ENCODE results near the gene PRKN. TPM values are rescaled to one million over a fixed set of nuclear protein-coding genes. Genes with fewer than 3 reads are reported as not detected.
"Not testable (repeated sequence)": the region's sequence is repeated elsewhere in the genome, so short reads cannot be mapped to it uniquely, and the experiment has no call there.

The PRKN gene
- total and polyA plus RNA-seq, 4 experiments from 2014 or later: 0.50 to 5.3 (median 2.9) TPM

GRCh38 chr6:162679681-162680080 is 47.9 kb downstream of the PRKN start:
- H3K27me3 Mint-ChIP-seq: no peaks in the 10 kb centered on the region
- Histone ChIP-seq H3K36me3 (ENCODE audit: insufficient read depth, low read length) (no peaks in the 10 kb centered on the region), H3K9me3 (ENCODE audit: control insufficient read depth in 1 of 2, low read length in 2 of 2) (no peaks in the 10 kb centered on the region), H3K27me3 (ENCODE audit: insufficient read depth, low read length) (no peaks in the 10 kb centered on the region), H3K27ac (ENCODE audit: low read depth, low read length) (no peak overlapping the region), H3K4me1 (ENCODE audit: insufficient read depth, low read length) (no peaks in the 10 kb centered on the region), H3K4me3 (ENCODE audit: low read length in 2 of 2) (no peak overlapping the region)
- CTCF ChIA-PET (ENCODE audit: partially characterized antibody): no interaction called here
- no peak overlapping the region for H3K4me3 Mint-ChIP-seq
- peaks cover 0 to 3% of the 10 kb centered on the region in 2 donors for H3K36me3 Mint-ChIP-seq
- intact Hi-C loops (cut with micrococcal nuclease): no loop called here
- no peak overlapping the region for H3K27ac Mint-ChIP-seq
- POLR2A ChIA-PET (ENCODE audit: partially characterized antibody): no interaction called here
- H3K4me1 Mint-ChIP-seq: no peaks in the 10 kb centered on the region
- no peak for DNase-seq
- peaks cover 0 to 7% (median 0%) of the 10 kb centered on the region in 8 donors for H3K9me3 Mint-ChIP-seq

- POLR2A ChIA-PET (ENCODE audit: partially characterized antibody); H3K9me3 ChIP-seq (ENCODE audit: control insufficient read depth in 1 of 2, low read length in 2 of 2); H3K4me1 ChIP-seq (ENCODE audit: insufficient read depth, low read length); H3K27ac Mint-ChIP-seq; intact Hi-C loops (cut with micrococcal nuclease); H3K4me3 ChIP-seq (ENCODE audit: low read length in 2 of 2); H3K4me1 Mint-ChIP-seq; H3K27me3 Mint-ChIP-seq; H3K36me3 ChIP-seq (ENCODE audit: insufficient read depth, low read length); CTCF ChIA-PET (ENCODE audit: partially characterized antibody); H3K4me3 Mint-ChIP-seq; H3K9me3 Mint-ChIP-seq; H3K27ac ChIP-seq (ENCODE audit: low read depth, low read length); H3K36me3 Mint-ChIP-seq; DNase-seq; H3K27me3 ChIP-seq (ENCODE audit: insufficient read depth, low read length): not testable (repeated sequence)
Observed at GRCh38 chr6:162678896-162679295, 48.7 kb downstream of the PRKN start.

- CTCF ChIA-PET (ENCODE audit: partially characterized antibody): no interaction called here
Observed at GRCh38 chr6:162675503-162675902, 52.1 kb downstream of the PRKN start.

GRCh38 chr6:162674452-162674851 is 53.1 kb downstream of the PRKN start:
- DNase-seq: no peak
- Histone ChIP-seq H3K9me3 (ENCODE audit: control insufficient read depth in 1 of 2, low read length in 2 of 2) (no peaks in the 10 kb centered on the region), H3K4me1 (ENCODE audit: insufficient read depth, low read length) (no peaks in the 10 kb centered on the region), H3K27me3 (ENCODE audit: insufficient read depth, low read length) (no peaks in the 10 kb centered on the region), H3K4me3 (ENCODE audit: low read length in 2 of 2) (no peak overlapping the region), H3K27ac (ENCODE audit: low read depth, low read length) (no peak overlapping the region), H3K36me3 (ENCODE audit: insufficient read depth, low read length) (no peaks in the 10 kb centered on the region)
- Mint-ChIP-seq H3K36me3 (no peaks in the 10 kb centered on the region), H3K4me1 (peaks cover 0 to 1% (median 0%) of the 10 kb centered on the region in 4 donors), H3K27me3 (no peaks in the 10 kb centered on the region), H3K9me3 (peaks cover 0 to 4% (median 0%) of the 10 kb centered on the region in 8 donors), H3K27ac (peak overlapping the region in 1 of 7 donors; percentile 9), H3K4me3 (no peak overlapping the region)
- POLR2A ChIA-PET (ENCODE audit: partially characterized antibody): no interaction called here
- intact Hi-C loops (cut with micrococcal nuclease): no loop called here
- CTCF ChIA-PET (ENCODE audit: partially characterized antibody): no interaction called here

More at GRCh38 chr6:162675503-162675902, 52.1 kb downstream of the PRKN start:
- Histone ChIP-seq H3K36me3 (ENCODE audit: insufficient read depth, low read length) (no peaks in the 10 kb centered on the region), H3K9me3 (ENCODE audit: control insufficient read depth in 1 of 2, low read length in 2 of 2) (no peaks in the 10 kb centered on the region), H3K4me1 (ENCODE audit: insufficient read depth, low read length) (no peaks in the 10 kb centered on the region), H3K27ac (ENCODE audit: low read depth, low read length) (no peak overlapping the region), H3K4me3 (ENCODE audit: low read length in 2 of 2) (no peak overlapping the region), H3K27me3 (ENCODE audit: insufficient read depth, low read length) (no peaks in the 10 kb centered on the region)
- H3K27ac Mint-ChIP-seq: no peak overlapping the region
- no peaks in the 10 kb centered on the region for H3K36me3 Mint-ChIP-seq
- no peak for DNase-seq
- intact Hi-C loops (cut with micrococcal nuclease): no loop called here
- no peaks in the 10 kb centered on the region for H3K27me3 Mint-ChIP-seq
- POLR2A ChIA-PET (ENCODE audit: partially characterized antibody): no interaction called here
- H3K4me1 Mint-ChIP-seq: peaks cover 0 to 1% (median 0%) of the 10 kb centered on the region in 4 donors
- H3K4me3 Mint-ChIP-seq: no peak overlapping the region
- peaks cover 0 to 4% (median 0%) of the 10 kb centered on the region in 8 donors for H3K9me3 Mint-ChIP-seq

GRCh38 chr6:162671580-162672165 is 55.9 kb downstream of the PRKN start:
- no peak overlapping the region for H3K4me3 ChIP-seq (ENCODE audit: low read length in 2 of 2)
- H3K9me3 ChIP-seq (ENCODE audit: control insufficient read depth in 1 of 2, low read length in 2 of 2): no peaks in the 10 kb centered on the region
- H3K4me1 Mint-ChIP-seq: peaks cover 0 to 4% (median under 1%) of the 10 kb centered on the region in 4 donors
- H3K4me3 Mint-ChIP-seq: peak overlapping the region in 1 of 8 donors; percentile 64
- no peak overlapping the region for H3K27ac ChIP-seq (ENCODE audit: low read depth, low read length)
- H3K27me3 Mint-ChIP-seq: no peaks in the 10 kb centered on the region
- peaks cover 0 to 8% (median under 1%) of the 10 kb centered on the region in 8 donors for H3K9me3 Mint-ChIP-seq
- CTCF ChIA-PET (ENCODE audit: partially characterized antibody): no interaction called here
- POLR2A ChIA-PET (ENCODE audit: partially characterized antibody): interaction anchor here (0.6 kb wide), 1 partner anchor 41 kb away, joined by 3 read pairs; no protein-coding TSS in a partner anchor
- no peak overlapping the region for H3K27ac Mint-ChIP-seq
- intact Hi-C loops (cut with micrococcal nuclease): no loop called here
- no peaks in the 10 kb centered on the region for H3K4me1 ChIP-seq (ENCODE audit: insufficient read depth, low read length)
- no peaks in the 10 kb centered on the region for H3K36me3 Mint-ChIP-seq
- no peaks in the 10 kb centered on the region for H3K27me3 ChIP-seq (ENCODE audit: insufficient read depth, low read length)
- DNase-seq: no peak
- H3K36me3 ChIP-seq (ENCODE audit: insufficient read depth, low read length): no peaks in the 10 kb centered on the region

GRCh38 chr6:162670345-162670744 is 57.2 kb downstream of the PRKN start:
- peaks cover 0 to 4% (median under 1%) of the 10 kb centered on the region in 4 donors for H3K4me1 Mint-ChIP-seq
- H3K9me3 Mint-ChIP-seq: peaks cover 0 to 8% (median 4%) of the 10 kb centered on the region in 8 donors
- H3K4me3 Mint-ChIP-seq: no peak overlapping the region
- Histone ChIP-seq H3K27ac (ENCODE audit: low read depth, low read length) (no peak overlapping the region), H3K36me3 (ENCODE audit: insufficient read depth, low read length) (no peaks in the 10 kb centered on the region), H3K4me1 (ENCODE audit: insufficient read depth, low read length) (no peaks in the 10 kb centered on the region), H3K4me3 (ENCODE audit: low read length in 2 of 2) (no peak overlapping the region), H3K27me3 (ENCODE audit: insufficient read depth, low read length) (no peaks in the 10 kb centered on the region), H3K9me3 (ENCODE audit: control insufficient read depth in 1 of 2, low read length in 2 of 2) (no peaks in the 10 kb centered on the region)
- ChIA-PET CTCF (ENCODE audit: partially characterized antibody) (no interaction called here), POLR2A (ENCODE audit: partially characterized antibody) (no interaction called here)
- H3K27ac Mint-ChIP-seq: no peak overlapping the region
- intact Hi-C loops (cut with micrococcal nuclease): no loop called here
- DNase-seq: no peak
- no peaks in the 10 kb centered on the region for H3K27me3 Mint-ChIP-seq
- H3K36me3 Mint-ChIP-seq: no peaks in the 10 kb centered on the region

GRCh38 chr6:162666246-162666645 is 61.3 kb downstream of the PRKN start:
- H3K27ac Mint-ChIP-seq: no peak overlapping the region
- H3K36me3 ChIP-seq (ENCODE audit: insufficient read depth, low read length): no peaks in the 10 kb centered on the region
- CTCF ChIA-PET (ENCODE audit: partially characterized antibody): no interaction called here
- H3K27me3 ChIP-seq (ENCODE audit: insufficient read depth, low read length): no peaks in the 10 kb centered on the region
- POLR2A ChIA-PET (ENCODE audit: partially characterized antibody): no interaction called here
- no peak overlapping the region for H3K4me3 ChIP-seq (ENCODE audit: low read length in 2 of 2)
- H3K36me3 Mint-ChIP-seq: peaks cover 0 to 20% of the 10 kb centered on the region in 2 donors
- peaks cover 0 to 4% (median 0%) of the 10 kb centered on the region in 4 donors for H3K4me1 Mint-ChIP-seq
- no peaks in the 10 kb centered on the region for H3K4me1 ChIP-seq (ENCODE audit: insufficient read depth, low read length)
- no peaks in the 10 kb centered on the region for H3K27me3 Mint-ChIP-seq
- no peak for DNase-seq
- H3K4me3 Mint-ChIP-seq: no peak overlapping the region
- intact Hi-C loops (cut with micrococcal nuclease): no loop called here
- H3K9me3 ChIP-seq (ENCODE audit: control insufficient read depth in 1 of 2, low read length in 2 of 2): no peaks in the 10 kb centered on the region
- peaks cover 2 to 30% (median 16%) of the 10 kb centered on the region in 8 donors for H3K9me3 Mint-ChIP-seq
- no peak overlapping the region for H3K27ac ChIP-seq (ENCODE audit: low read depth, low read length)
